Ectodermal cell (in vitro differentiated cells): ENCODE data around the gene FAHD1.

ENCODE experiments used
- H3K27ac ChIP-seq: 2 replicates; pipeline ENCODE4 v1.7.0; 2013; ENCODE audit warnings: mild to moderate bottlenecking, low read depth, low read length; ENCODE audit not compliant: insufficient read depth, poor library complexity, severe bottlenecking
- H3K27me3 ChIP-seq: 2 replicates; pipeline ENCODE4 v1.7.0; 2013; ENCODE audit warnings: mild to moderate bottlenecking, low read length; ENCODE audit not compliant: insufficient read depth, control insufficient read depth, poor library complexity, severe bottlenecking
- H3K36me3 ChIP-seq: one replicate; pipeline ENCODE4 v1.7.0; 2013; ENCODE audit warnings: low read length; ENCODE audit not compliant: control insufficient read depth, insufficient read depth
- H3K4me1 ChIP-seq: one replicate; pipeline ENCODE4 v1.7.0; 2013; ENCODE audit warnings: low read length; ENCODE audit not compliant: control insufficient read depth, insufficient read depth
- H3K4me3 ChIP-seq: 2 replicates; pipeline ENCODE4 v1.7.0; 2013; ENCODE audit warnings: low read depth, low read length, control low read depth; ENCODE audit not compliant: insufficient read depth
- H3K9me3 ChIP-seq: 2 replicates; pipeline ENCODE4 v1.7.0; 2013; ENCODE audit warnings: mild to moderate bottlenecking, low read length, moderate library complexity; ENCODE audit not compliant: control insufficient read depth
- WGBS, 2 experiments: methylation state at CpG; one replicate each; pipeline ENCODE4 v1.1.7; 2013; ENCODE audit warnings: missing lambda C conversion rate in 2 of 2; 5-methylcytosine and 5-hydroxymethylcytosine counted together

Gene FAHD1

GRCh38 chr16:1782408-1783264, 44.4 kb upstream of the FAHD1 start, which contains the start of the genes NUBP2 and SPSB3:
Gene NUBP2, plus strand, starts transcription at chr16:1782960. Its CDS starts 61 bp downstream, at chr16:1783021.
Gene SPSB3, minus strand, starts transcription at chr16:1782571. Its CDS starts 1,088 bp downstream, at chr16:1781483.
- peak within 1 kb of the TSS; percentile 50 for H3K27ac ChIP-seq
- no peaks in the 10 kb centered on the region for H3K9me3 ChIP-seq
- peaks cover 7% of the 10 kb centered on the region for H3K36me3 ChIP-seq
- peaks cover 9% of the 10 kb centered on the region for H3K4me1 ChIP-seq
- no peaks in the 10 kb centered on the region for H3K27me3 ChIP-seq
- 0% methylated on average over 102 of the region's 102 CpGs for WGBS, 2 experiments
- H3K4me3 ChIP-seq = peak within 1 kb of the TSS; percentile 97

GRCh38 chr16:1784977-1785845, 41.8 kb upstream of the FAHD1 start:
- 95% methylated on average over 26 of the region's 26 CpGs for WGBS, 2 experiments
- Histone ChIP-seq H3K4me1 (peaks cover 9% of the 10 kb centered on the region), H3K9me3 (no peaks in the 10 kb centered on the region), H3K36me3 (peaks cover 3% of the 10 kb centered on the region), H3K27me3 (no peaks in the 10 kb centered on the region), H3K27ac (no peak overlapping the region), H3K4me3 (no peak overlapping the region)

- Histone ChIP-seq H3K9me3 (no peaks in the 10 kb centered on the region), H3K4me3 (no peak overlapping the region), H3K4me1 (peaks cover 8% of the 10 kb centered on the region), H3K27ac (no peak overlapping the region), H3K27me3 (no peaks in the 10 kb centered on the region), H3K36me3 (peaks cover 3% of the 10 kb centered on the region)
- WGBS, 2 experiments = 95 to 97% methylated on average over 14 of the region's 14 CpGs
Measured at GRCh38 chr16:1785846-1786170, 41.2 kb upstream of the FAHD1 start.

- Histone ChIP-seq H3K27ac (no peak overlapping the region), H3K36me3 (peaks cover 3% of the 10 kb centered on the region)
Measured at GRCh38 chr16:1786242-1787055, 40.6 kb upstream of the FAHD1 start.

GRCh38 chr16:1787056-1787321, 40.0 kb upstream of the FAHD1 start:
- Histone ChIP-seq H3K4me3 (no peak overlapping the region), H3K9me3 (no peaks in the 10 kb centered on the region), H3K4me1 (no peaks in the 10 kb centered on the region), H3K27ac (no peak overlapping the region), H3K36me3 (peaks cover 3% of the 10 kb centered on the region), H3K27me3 (no peaks in the 10 kb centered on the region)
- 95 to 96% methylated on average over 6 of the region's 6 CpGs for WGBS, 2 experiments

More at GRCh38 chr16:1786242-1787055, 40.6 kb upstream of the FAHD1 start:
- H3K4me1 ChIP-seq = peaks cover 1% of the 10 kb centered on the region
- WGBS, 2 experiments = 94 to 96% methylated on average over 51 of the region's 51 CpGs
- H3K27me3 ChIP-seq = no peaks in the 10 kb centered on the region
- no peak overlapping the region for H3K4me3 ChIP-seq
- H3K9me3 ChIP-seq = no peaks in the 10 kb centered on the region

GRCh38 chr16:1787322-1788094, 39.5 kb upstream of the FAHD1 start:
- Histone ChIP-seq H3K4me3 (no peak overlapping the region), H3K27ac (no peak overlapping the region), H3K27me3 (no peaks in the 10 kb centered on the region), H3K4me1 (no peaks in the 10 kb centered on the region), H3K9me3 (no peaks in the 10 kb centered on the region), H3K36me3 (peaks cover 3% of the 10 kb centered on the region)
- WGBS, 2 experiments = 96% methylated on average over 44 of the region's 44 CpGs

- peaks cover 3% of the 10 kb centered on the region for H3K36me3 ChIP-seq
- H3K4me3 ChIP-seq = no peak overlapping the region
- no peaks in the 10 kb centered on the region for H3K4me1 ChIP-seq
- no peaks in the 10 kb centered on the region for H3K27me3 ChIP-seq
- 93 to 95% methylated on average over 38 of the region's 38 CpGs for WGBS, 2 experiments
- no peaks in the 10 kb centered on the region for H3K9me3 ChIP-seq
- H3K27ac ChIP-seq = no peak overlapping the region
Measured at GRCh38 chr16:1788095-1788707, 38.8 kb upstream of the FAHD1 start.

- peaks cover 3% of the 10 kb centered on the region for H3K36me3 ChIP-seq
Measured at GRCh38 chr16:1788708-1789100, 38.3 kb upstream of the FAHD1 start.

GRCh38 chr16:1789643-1790045, 37.4 kb upstream of the FAHD1 start:
- H3K27me3 ChIP-seq = no peaks in the 10 kb centered on the region
- H3K4me1 ChIP-seq = no peaks in the 10 kb centered on the region
- peaks cover 3% of the 10 kb centered on the region for H3K36me3 ChIP-seq
- H3K27ac ChIP-seq = no peak overlapping the region
- no peaks in the 10 kb centered on the region for H3K9me3 ChIP-seq
- 94 to 95% methylated on average over 25 of the region's 25 CpGs for WGBS, 2 experiments
- no peak overlapping the region for H3K4me3 ChIP-seq

More at GRCh38 chr16:1788708-1789100, 38.3 kb upstream of the FAHD1 start:
- Histone ChIP-seq H3K4me1 (no peaks in the 10 kb centered on the region), H3K27ac (no peak overlapping the region), H3K9me3 (no peaks in the 10 kb centered on the region), H3K4me3 (no peak overlapping the region), H3K27me3 (no peaks in the 10 kb centered on the region)
- WGBS, 2 experiments = 89 to 90% methylated on average over 19 of the region's 19 CpGs
